RPMI7951 (cell line): ENCODE results near the gene ATP6V0E2. TPM values are rescaled to one million over a fixed set of nuclear protein-coding genes. Genes with fewer than 3 reads are reported as not detected.

Experiments
- DNase-seq: peaks from one replicate; pipeline ENCODE4 v3.0.0-alpha.2; 2012; ENCODE audit warnings: low read depth
- total RNA-seq: library from RNA; depleted of rRNA; stranded (reverse); fragments of >200 nt; shearing (Covaris generic); gene quantifications from 2 replicates; pipeline ENCODE4 v1.2.3, GENCODE V29; 2014

Gene ATP6V0E2
- total RNA-seq, 1 experiment from 2014 or later, result 34.5 TPM

- DNase-seq, result peak; percentile 38
Observed at GRCh38 chr7:149838992-149839408, 34.8 kb upstream of the ATP6V0E2 start.

- DNase-seq, result no peak
Observed at GRCh38 chr7:149839933-149840332, 33.8 kb upstream of the ATP6V0E2 start.

GRCh38 chr7:149843566-149843965 is 30.2 kb upstream of the ATP6V0E2 start:
- DNase-seq, result no peak

- no peak for DNase-seq
Observed at GRCh38 chr7:149844445-149844844, 29.3 kb upstream of the ATP6V0E2 start.

GRCh38 chr7:149845257-149845980 is 28.4 kb upstream of the ATP6V0E2 start:
- DNase-seq, result no peak

- DNase-seq, result no peak
Observed at GRCh38 chr7:149846021-149846420, 27.7 kb upstream of the ATP6V0E2 start.

- DNase-seq, result no peak
Observed at GRCh38 chr7:149846436-149847046, 27.2 kb upstream of the ATP6V0E2 start.

- no peak for DNase-seq
Observed at GRCh38 chr7:149849174-149849573, 24.6 kb upstream of the ATP6V0E2 start.

- no peak for DNase-seq
Observed at GRCh38 chr7:149850007-149850594, 23.7 kb upstream of the ATP6V0E2 start.

GRCh38 chr7:149850716-149851115 is 23.1 kb upstream of the ATP6V0E2 start:
- no peak for DNase-seq

- DNase-seq, result no peak
Observed at GRCh38 chr7:149851449-149851848, 22.3 kb upstream of the ATP6V0E2 start.

GRCh38 chr7:149853157-149853556 is 20.6 kb upstream of the ATP6V0E2 start:
- no peak for DNase-seq

GRCh38 chr7:149854611-149855360 is 19.0 kb upstream of the ATP6V0E2 start:
- DNase-seq, result peak; percentile 49

GRCh38 chr7:149855361-149856305 is 18.1 kb upstream of the ATP6V0E2 start:
- peak; percentile 77 for DNase-seq

GRCh38 chr7:149856583-149856982 is 17.2 kb upstream of the ATP6V0E2 start:
- no peak for DNase-seq

GRCh38 chr7:149859369-149859768 is 14.4 kb upstream of the ATP6V0E2 start:
- no peak for DNase-seq

- no peak for DNase-seq
Observed at GRCh38 chr7:149859876-149860275, 13.9 kb upstream of the ATP6V0E2 start.

GRCh38 chr7:149860821-149861727 is 12.7 kb upstream of the ATP6V0E2 start:
- no peak for DNase-seq

- no peak for DNase-seq
Observed at GRCh38 chr7:149861728-149862045, 12.1 kb upstream of the ATP6V0E2 start.

GRCh38 chr7:149862156-149862555 is 11.6 kb upstream of the ATP6V0E2 start:
- no peak for DNase-seq
